ENCODE measurements around the gene PFDN6.
"Not testable (repeated sequence)": the region's sequence is repeated elsewhere in the genome, so short reads cannot be mapped to it uniquely, and the experiment has no call there.

PFDN6 gene

DNA sequence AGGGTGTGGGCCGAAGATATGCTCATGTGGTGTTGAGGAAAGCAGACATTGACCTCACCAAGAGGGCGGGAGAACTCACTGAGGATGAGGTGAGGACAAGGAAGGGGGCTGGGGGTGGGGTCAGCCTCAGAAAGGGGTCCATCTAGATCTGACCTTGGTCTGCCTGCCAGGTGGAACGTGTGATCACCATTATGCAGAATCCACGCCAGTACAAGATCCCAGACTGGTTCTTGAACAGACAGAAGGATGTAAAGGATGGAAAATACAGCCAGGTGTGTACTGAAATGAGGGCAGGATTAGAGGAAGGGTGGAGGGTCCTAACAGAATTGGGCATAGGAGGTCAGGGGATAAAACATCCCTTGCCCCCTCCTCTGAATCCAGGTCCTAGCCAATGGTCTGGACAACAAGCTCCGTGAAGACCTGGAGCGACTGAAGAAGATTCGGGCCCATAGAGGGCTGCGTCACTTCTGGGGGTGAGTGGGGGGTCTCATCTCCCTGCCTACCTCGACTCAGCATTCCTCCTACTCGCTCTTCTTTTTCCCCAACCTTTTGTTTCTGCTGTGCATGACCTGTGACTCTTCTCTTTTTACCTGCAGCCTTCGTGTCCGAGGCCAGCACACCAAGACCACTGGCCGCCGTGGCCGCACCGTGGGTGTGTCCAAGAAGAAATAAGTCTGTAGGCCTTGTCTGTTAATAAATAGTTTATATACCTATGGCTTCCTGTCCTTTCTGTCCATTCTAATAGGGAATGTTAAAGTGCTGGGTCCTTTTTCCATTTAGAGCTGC is 13.4 kb upstream of the PFDN6 start:
- H3K4me3 ChIP-seq (ENCODE audit: low read length): peak overlapping the region; percentile 79
- peak overlapping the region; percentile 97 for H3K9ac ChIP-seq (ENCODE audit: low read depth, low read length)
- 76% methylated on average over 12 of the region's 16 CpGs for WGBS
- peaks cover 68% of the 10 kb centered on the region for H3K36me3 ChIP-seq (ENCODE audit: insufficient read depth, low read length)
- H3K27me3 ChIP-seq (ENCODE audit: insufficient read depth, low read length); H3K9me3 ChIP-seq (ENCODE audit: insufficient read depth, low read depth, low read length): not testable (repeated sequence)
- H3K27ac ChIP-seq (ENCODE audit: low read depth, low read length): peak overlapping the region; percentile 97
- peaks cover 21% of the 10 kb centered on the region for H3K4me1 ChIP-seq (ENCODE audit: insufficient read depth, low read length)

DNA sequence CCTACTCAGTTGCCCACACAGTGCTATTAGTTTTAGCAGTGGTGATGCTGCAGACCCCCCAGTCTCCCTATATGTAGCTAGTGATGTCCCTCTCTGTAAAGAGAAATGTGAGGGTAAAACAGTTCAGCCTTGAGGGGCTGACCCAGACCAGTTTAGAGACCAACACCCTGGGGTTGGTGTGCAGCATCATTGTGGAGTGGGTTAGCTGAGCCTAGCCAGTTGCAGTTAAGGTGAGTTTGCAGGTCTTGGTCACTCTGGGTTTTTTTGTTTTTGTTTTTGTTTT is 12.9 kb upstream of the PFDN6 start:
- peak overlapping the region; percentile 97 for H3K27ac ChIP-seq (ENCODE audit: low read depth, low read length)
- peaks cover 21% of the 10 kb centered on the region for H3K4me1 ChIP-seq (ENCODE audit: insufficient read depth, low read length)
- no peaks in the 10 kb centered on the region for H3K27me3 ChIP-seq (ENCODE audit: insufficient read depth, low read length)
- peak overlapping the region; percentile 79 for H3K4me3 ChIP-seq (ENCODE audit: low read length)
- H3K9ac ChIP-seq (ENCODE audit: low read depth, low read length): peak overlapping the region; percentile 97
- H3K9me3 ChIP-seq (ENCODE audit: insufficient read depth, low read depth, low read length): no peaks in the 10 kb centered on the region
- peaks cover 73% of the 10 kb centered on the region for H3K36me3 ChIP-seq (ENCODE audit: insufficient read depth, low read length)

DNA sequence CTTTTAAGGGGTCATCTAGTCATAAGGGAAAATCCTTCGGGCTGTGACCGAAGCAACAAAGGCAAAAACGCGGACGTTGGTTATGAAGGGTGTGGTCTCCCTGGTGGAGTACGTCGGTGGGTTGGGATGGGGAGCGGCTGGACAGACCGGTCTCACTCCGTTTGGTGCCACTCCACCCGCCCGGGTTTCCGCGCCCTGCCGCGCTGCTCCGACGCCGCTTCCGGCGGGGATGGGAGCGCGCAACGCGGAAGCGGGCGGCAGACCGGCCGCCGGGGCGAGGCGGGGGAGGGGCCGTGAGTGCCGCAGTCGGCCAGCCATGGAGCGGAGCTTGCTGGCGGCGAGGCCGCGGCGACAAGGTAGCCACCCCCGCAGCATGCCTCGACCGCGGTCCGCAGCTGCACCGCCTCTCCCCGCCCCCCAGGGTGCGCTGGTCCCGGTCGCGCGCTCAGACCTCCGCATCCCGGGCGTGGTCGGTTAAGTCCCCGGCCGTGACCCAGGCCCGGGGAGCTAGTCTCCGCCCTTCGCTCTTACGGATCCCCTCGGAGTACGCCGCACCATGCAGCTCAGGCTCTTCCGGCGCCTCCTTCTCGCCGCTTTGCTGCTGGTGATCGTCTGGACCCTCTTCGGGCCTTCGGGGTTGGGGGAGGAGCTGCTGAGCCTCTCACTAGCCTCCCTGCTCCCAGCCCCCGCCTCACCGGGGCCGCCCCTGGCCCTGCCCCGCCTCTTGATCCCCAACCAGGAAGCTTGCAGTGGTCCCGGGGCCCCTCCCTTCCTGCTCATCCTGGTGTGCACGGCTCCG is 12.3 kb upstream of the PFDN6 start, which contains the start of gene B3GALT4:
Gene B3GALT4 (plus strand): TSS at position 260 of the 799 bp plus-strand sequence. CDS start 297 bp downstream, at position 557.
- WGBS: 1% methylated on average over 80 of the region's 80 CpGs
- peaks cover 21% of the 10 kb centered on the region for H3K4me1 ChIP-seq (ENCODE audit: insufficient read depth, low read length)
- H3K4me3 ChIP-seq (ENCODE audit: low read length): peak within 1 kb of the TSS; percentile 79

DNA sequence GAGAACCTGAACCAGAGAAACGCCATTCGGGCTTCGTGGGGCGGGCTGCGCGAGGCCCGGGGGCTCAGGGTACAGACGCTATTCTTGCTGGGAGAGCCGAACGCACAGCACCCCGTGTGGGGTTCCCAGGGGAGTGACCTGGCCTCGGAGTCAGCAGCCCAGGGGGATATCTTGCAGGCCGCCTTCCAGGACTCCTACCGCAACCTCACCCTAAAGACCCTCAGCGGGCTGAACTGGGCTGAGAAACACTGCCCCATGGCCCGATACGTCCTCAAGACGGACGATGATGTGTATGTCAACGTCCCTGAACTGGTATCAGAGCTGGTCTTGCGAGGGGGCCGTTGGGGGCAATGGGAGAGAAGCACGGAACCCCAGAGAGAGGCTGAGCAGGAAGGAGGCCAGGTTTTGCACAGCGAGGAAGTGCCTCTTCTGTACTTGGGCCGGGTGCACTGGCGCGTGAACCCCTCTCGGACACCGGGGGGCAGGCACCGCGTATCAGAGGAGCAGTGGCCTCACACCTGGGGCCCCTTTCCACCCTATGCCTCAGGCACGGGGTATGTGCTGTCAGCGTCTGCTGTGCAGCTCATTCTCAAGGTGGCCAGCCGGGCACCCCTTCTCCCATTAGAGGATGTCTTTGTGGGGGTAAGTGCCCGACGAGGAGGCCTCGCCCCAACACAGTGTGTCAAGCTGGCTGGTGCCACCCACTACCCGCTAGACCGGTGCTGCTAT is 11.6 kb upstream of the PFDN6 start:
- 53% methylated on average over 39 of the region's 39 CpGs for WGBS
- Histone ChIP-seq H3K36me3 (ENCODE audit: insufficient read depth, low read length) (peaks cover 82% of the 10 kb centered on the region), H3K9ac (ENCODE audit: low read depth, low read length) (peak overlapping the region; percentile 97), H3K27me3 (ENCODE audit: insufficient read depth, low read length) (no peaks in the 10 kb centered on the region), H3K9me3 (ENCODE audit: insufficient read depth, low read depth, low read length) (no peaks in the 10 kb centered on the region), H3K4me1 (ENCODE audit: insufficient read depth, low read length) (peaks cover 21% of the 10 kb centered on the region), H3K4me3 (ENCODE audit: low read length) (peak overlapping the region; percentile 79), H3K27ac (ENCODE audit: low read depth, low read length) (peak overlapping the region; percentile 97)

More for the DNA sequence above, 12.3 kb upstream of the PFDN6 start, which contains the start of gene B3GALT4:
- Histone ChIP-seq H3K27me3 (ENCODE audit: insufficient read depth, low read length) (no peaks in the 10 kb centered on the region), H3K9me3 (ENCODE audit: insufficient read depth, low read depth, low read length) (no peaks in the 10 kb centered on the region), H3K27ac (ENCODE audit: low read depth, low read length) (peak within 1 kb of the TSS; percentile 97), H3K9ac (ENCODE audit: low read depth, low read length) (peak within 1 kb of the TSS; percentile 97), H3K36me3 (ENCODE audit: insufficient read depth, low read length) (peaks cover 79% of the 10 kb centered on the region)

DNA sequence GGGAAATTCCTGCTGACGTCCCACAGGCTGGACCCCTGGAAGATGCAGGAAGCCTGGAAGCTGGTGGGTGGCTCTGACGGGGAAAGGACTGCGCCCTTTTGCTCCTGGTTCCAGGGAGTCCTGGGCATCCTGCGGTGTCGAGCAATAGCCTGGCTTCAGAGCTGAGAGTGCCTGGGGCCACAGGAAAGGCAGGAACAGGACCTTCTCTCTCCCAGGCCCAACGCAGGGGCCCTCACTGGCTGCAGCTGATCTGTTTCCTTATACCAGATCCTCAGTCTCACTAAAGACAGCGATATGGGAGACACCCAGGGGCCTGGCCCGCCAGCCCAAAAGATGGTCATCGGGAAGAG is 11.0 kb upstream of the PFDN6 start:
- Histone ChIP-seq H3K36me3 (ENCODE audit: insufficient read depth, low read length) (peaks cover 80% of the 10 kb centered on the region), H3K4me1 (ENCODE audit: insufficient read depth, low read length) (peaks cover 18% of the 10 kb centered on the region), H3K4me3 (ENCODE audit: low read length) (peak overlapping the region; percentile 79; the same call in 1 of the 2 replicates), H3K27me3 (ENCODE audit: insufficient read depth, low read length) (no peaks in the 10 kb centered on the region), H3K9ac (ENCODE audit: low read depth, low read length) (no peak overlapping the region), H3K27ac (ENCODE audit: low read depth, low read length) (no peak overlapping the region; the same call in 1 of the 2 replicates), H3K9me3 (ENCODE audit: insufficient read depth, low read depth, low read length) (no peaks in the 10 kb centered on the region)
- WGBS: 87% methylated on average over 9 of the region's 9 CpGs

DNA sequence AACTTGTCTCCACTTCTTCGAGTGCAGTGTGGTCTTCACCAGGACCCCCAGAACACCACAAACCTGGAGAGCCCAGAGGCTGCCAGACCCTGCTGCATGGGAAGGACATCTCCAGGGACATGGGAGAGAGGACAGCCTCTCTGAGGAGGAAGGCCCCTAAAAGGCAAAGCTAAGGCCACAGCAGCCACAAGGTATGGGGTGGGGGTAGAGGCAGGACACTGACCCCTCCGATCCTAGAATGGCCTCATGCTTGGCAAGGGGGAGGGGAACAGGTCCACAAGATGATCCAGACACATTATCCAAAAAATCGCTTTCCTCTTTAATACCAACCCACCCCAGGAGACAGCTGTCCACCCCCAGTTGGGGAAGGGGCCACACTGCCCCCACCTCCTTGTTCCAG is 10.6 kb upstream of the PFDN6 start:
- Histone ChIP-seq H3K4me3 (ENCODE audit: low read length) (no peak overlapping the region), H3K9me3 (ENCODE audit: insufficient read depth, low read depth, low read length) (no peaks in the 10 kb centered on the region), H3K9ac (ENCODE audit: low read depth, low read length) (no peak overlapping the region), H3K4me1 (ENCODE audit: insufficient read depth, low read length) (peaks cover 17% of the 10 kb centered on the region), H3K36me3 (ENCODE audit: insufficient read depth, low read length) (peaks cover 80% of the 10 kb centered on the region), H3K27ac (ENCODE audit: low read depth, low read length) (no peak overlapping the region), H3K27me3 (ENCODE audit: insufficient read depth, low read length) (no peaks in the 10 kb centered on the region)
- 95% methylated on average over 3 of the region's 3 CpGs for WGBS

DNA sequence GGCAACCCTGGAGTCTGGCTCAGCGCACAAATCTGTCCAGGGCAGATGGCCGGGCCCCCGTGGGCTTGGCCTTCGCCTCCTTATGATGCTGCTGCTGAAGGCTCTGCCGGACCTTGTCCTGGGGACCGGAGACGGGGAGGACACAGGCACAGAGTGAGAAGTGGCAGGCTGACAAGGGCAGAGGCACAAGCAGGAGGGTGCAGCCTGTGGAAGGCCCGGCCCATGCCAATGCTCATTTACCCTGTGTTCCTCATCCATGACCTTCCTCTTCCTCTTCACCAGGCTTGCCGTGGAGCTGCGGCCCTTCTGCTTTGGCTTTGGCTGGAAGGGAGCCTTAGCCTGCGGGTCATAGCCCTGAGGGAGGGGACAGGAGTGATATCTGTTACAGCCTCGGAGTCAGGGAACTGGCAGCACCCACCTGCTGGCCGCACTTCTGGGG is 10.1 kb upstream of the PFDN6 start:
- Histone ChIP-seq H3K4me3 (ENCODE audit: low read length) (no peak overlapping the region), H3K4me1 (ENCODE audit: insufficient read depth, low read length) (peaks cover 16% of the 10 kb centered on the region), H3K27ac (ENCODE audit: low read depth, low read length) (no peak overlapping the region), H3K9ac (ENCODE audit: low read depth, low read length) (no peak overlapping the region), H3K36me3 (ENCODE audit: insufficient read depth, low read length) (peaks cover 79% of the 10 kb centered on the region), H3K9me3 (ENCODE audit: insufficient read depth, low read depth, low read length) (no peaks in the 10 kb centered on the region), H3K27me3 (ENCODE audit: insufficient read depth, low read length) (no peaks in the 10 kb centered on the region)
- WGBS: 92% methylated on average over 13 of the region's 13 CpGs

DNA sequence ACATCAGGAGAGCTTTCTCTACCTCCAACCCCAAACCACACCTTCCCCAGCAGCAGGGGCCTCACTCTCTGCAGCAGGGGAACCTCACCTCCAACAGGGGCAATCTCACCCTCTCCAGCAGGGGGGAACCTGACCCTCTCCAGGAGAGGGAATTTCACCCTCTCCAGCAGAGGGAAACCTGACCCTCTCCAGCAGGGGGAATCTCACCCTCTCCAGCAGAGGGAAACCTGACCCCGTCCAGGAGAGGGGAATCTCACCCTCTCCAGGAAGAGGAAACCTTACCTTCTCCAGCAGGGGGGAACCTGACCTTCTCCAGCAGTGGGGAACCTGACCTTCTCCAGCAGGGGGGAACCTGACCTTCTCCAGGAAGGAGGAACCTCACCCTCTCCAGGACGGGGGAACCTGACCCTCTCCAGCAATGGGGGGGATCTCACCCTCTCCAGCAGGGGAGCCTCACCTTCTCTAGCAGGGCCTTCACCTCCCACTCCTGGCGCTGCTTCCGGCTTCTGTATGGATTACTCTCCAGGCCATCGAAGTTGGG is 9.4 kb upstream of the PFDN6 start:
- H3K36me3 ChIP-seq (ENCODE audit: insufficient read depth, low read length): peaks cover 79% of the 10 kb centered on the region
- WGBS: 71% methylated on average over 5 of the region's 5 CpGs
- H3K4me3 ChIP-seq (ENCODE audit: low read length): no peak overlapping the region
- H3K27me3 ChIP-seq (ENCODE audit: insufficient read depth, low read length): no peaks in the 10 kb centered on the region
- no peak overlapping the region for H3K27ac ChIP-seq (ENCODE audit: low read depth, low read length)
- no peak overlapping the region for H3K9ac ChIP-seq (ENCODE audit: low read depth, low read length)
- peaks cover 8% of the 10 kb centered on the region for H3K4me1 ChIP-seq (ENCODE audit: insufficient read depth, low read length)
- H3K9me3 ChIP-seq (ENCODE audit: insufficient read depth, low read depth, low read length): no peaks in the 10 kb centered on the region

DNA sequence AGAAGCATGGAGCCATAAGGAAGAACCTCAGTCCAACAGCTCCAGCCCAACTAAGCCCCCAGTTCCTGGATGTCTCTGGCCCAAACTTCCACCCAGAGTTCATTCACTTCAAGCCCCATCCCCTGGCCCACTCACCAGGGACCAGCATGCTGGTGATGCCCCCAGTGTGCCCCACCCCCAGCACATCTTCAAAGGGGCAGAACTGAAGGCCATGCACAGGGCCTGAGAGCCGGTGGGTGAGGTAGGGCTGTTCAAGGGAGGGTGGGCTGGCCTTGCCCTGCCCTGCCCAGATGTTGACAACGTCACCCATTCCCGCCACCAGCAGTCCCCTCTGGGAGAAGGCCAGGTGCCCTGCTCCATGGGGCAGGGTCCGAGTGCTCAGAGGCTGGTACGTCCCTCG is 8.9 kb upstream of the PFDN6 start:
- Histone ChIP-seq H3K4me3 (ENCODE audit: low read length) (no peak overlapping the region), H3K27ac (ENCODE audit: low read depth, low read length) (no peak overlapping the region), H3K36me3 (ENCODE audit: insufficient read depth, low read length) (peaks cover 78% of the 10 kb centered on the region), H3K9ac (ENCODE audit: low read depth, low read length) (no peak overlapping the region), H3K27me3 (ENCODE audit: insufficient read depth, low read length) (no peaks in the 10 kb centered on the region), H3K9me3 (ENCODE audit: insufficient read depth, low read depth, low read length) (no peaks in the 10 kb centered on the region), H3K4me1 (ENCODE audit: insufficient read depth, low read length) (peaks cover 6% of the 10 kb centered on the region)
- 94% methylated on average over 6 of the region's 6 CpGs for WGBS

DNA sequence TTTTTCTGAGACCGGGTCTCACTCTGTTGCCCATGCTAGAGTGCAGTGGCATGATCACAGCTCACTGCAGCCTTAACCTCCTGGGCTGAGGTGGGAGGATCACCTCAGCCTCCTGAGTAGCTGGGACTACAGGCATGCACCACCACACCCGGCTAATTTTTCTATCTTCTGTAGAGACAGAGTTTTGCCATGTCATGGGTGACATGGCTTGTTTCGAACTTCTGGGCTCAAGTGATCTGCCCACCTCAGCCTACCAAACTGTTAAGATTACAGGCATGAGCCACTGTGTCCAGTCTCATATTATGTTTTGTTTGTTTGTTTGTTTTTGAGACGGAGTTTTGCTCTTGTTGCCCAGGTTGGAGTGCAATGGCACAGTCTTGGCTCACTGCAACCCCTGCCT is 4.2 kb upstream of the PFDN6 start:
- H3K36me3 ChIP-seq (ENCODE audit: insufficient read depth, low read length): peaks cover 67% of the 10 kb centered on the region
- H3K27ac ChIP-seq (ENCODE audit: low read depth, low read length); H3K4me1 ChIP-seq (ENCODE audit: insufficient read depth, low read length); H3K9me3 ChIP-seq (ENCODE audit: insufficient read depth, low read depth, low read length); H3K9ac ChIP-seq (ENCODE audit: low read depth, low read length); H3K4me3 ChIP-seq (ENCODE audit: low read length); H3K27me3 ChIP-seq (ENCODE audit: insufficient read depth, low read length): not testable (repeated sequence)
- 93% methylated on average over 4 of the region's 4 CpGs for WGBS

Data from HUES64 (cell line).